Activated CD4-positive, alpha-beta T cell treated with anti-CD3 and anti-CD28 coated beads for 1 hour (primary cell): ENCODE measurements around the gene ZNF346.

Source experiments
- DNase-seq: peaks from one replicate; pipeline ENCODE4 v3.0.0-alpha.2; 2020

Gene ZNF346

DNA sequence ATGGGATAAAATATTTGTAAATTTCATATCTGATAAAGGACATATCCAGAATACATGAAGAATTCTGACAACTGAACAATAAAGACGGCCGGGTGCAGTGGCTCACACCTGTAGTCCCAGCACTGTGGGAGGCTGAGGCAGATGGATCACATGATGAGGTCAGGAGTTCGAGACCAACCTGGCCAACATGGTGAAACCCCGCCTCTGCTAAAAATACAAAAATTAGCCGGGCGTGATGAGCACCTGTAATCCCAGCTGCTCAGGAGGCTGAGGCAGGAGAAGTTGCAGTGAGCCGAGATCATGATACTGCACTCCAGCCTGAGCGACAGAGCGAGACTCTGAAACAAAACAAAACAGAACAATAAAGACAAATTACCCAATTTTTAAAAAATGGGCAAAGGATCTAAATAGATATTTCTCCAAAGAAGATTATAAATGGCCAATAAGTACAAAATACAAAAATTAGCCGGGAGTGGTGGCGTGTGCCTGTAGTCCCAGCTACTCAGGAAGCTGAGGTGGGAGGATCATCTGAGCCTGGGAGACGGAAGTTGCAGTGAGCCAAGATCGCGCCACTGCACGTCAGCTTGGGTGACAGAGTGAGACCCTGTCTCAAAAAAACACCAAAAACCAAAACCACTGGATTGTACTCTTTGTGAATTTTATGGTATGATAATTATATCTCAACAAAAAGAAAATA is 101.4 kb downstream of the ZNF346 start:
- DNase-seq: no peak

DNA sequence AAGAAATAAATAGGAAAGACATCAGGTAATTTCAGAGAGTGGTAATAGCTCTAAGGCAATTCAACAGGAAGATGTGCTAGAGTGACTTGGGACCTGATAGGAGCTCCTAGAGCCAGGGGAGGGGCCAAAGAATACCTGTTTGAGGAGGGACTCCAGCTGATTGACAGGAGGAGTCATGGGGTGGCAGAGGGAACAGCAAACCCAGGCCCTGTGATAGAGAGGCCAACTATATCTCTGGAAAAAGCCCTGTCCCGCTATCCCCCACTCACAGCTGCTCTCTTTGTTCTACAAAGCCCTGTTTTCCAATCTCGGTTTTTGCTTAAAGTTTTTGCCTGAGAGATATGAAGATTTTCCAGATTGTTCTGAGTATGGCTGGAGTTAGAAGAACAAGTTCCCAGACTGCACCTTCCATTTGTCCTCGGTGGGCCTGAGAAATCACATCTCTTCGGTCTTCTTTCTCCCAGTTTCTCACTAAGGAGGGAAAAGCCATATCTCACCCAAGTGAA is 102.0 kb downstream of the ZNF346 start:
- no peak for DNase-seq

DNA sequence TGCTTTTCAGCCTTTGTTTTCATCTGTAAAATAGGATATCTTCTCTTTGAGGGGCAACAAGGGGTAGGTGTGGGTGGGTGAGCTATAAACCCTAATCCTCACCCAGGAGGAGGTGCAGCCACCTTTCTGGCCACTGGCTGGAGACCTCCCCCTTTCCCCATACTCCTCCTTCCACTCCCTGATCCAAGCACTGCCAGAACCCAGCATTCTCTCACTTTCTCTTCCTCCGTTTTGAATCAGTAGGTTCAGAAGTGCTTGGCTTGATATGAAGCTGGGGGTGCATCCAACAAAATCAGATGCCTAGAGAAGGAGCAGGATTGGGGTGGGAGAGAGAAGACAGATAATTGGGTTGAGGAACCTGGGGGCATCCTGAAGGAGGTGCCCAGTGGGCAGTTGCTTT is 104.3 kb downstream of the ZNF346 start:
- no peak for DNase-seq

DNA sequence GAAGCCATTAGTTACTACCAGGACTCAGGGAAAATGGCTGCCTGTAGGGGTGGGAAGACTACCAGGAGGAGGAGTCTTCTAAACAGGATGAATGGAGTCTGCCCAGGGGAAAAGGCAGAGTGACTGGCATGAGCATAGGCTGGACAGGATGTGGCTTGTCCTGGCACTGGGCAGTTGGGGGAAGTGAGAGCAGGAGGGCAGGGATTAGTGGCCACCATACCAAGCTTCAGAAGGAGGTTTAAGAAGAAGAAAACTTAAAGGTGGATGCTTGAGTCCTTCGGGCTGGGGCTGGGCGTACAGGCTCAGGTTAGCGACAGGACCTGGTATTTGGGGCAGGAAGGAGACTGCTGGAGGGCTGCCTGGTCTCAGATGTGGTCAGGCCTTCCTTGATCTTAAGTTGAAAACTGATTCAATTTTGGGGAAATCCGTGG is 106.1 kb downstream of the ZNF346 start:
- no peak for DNase-seq

DNA sequence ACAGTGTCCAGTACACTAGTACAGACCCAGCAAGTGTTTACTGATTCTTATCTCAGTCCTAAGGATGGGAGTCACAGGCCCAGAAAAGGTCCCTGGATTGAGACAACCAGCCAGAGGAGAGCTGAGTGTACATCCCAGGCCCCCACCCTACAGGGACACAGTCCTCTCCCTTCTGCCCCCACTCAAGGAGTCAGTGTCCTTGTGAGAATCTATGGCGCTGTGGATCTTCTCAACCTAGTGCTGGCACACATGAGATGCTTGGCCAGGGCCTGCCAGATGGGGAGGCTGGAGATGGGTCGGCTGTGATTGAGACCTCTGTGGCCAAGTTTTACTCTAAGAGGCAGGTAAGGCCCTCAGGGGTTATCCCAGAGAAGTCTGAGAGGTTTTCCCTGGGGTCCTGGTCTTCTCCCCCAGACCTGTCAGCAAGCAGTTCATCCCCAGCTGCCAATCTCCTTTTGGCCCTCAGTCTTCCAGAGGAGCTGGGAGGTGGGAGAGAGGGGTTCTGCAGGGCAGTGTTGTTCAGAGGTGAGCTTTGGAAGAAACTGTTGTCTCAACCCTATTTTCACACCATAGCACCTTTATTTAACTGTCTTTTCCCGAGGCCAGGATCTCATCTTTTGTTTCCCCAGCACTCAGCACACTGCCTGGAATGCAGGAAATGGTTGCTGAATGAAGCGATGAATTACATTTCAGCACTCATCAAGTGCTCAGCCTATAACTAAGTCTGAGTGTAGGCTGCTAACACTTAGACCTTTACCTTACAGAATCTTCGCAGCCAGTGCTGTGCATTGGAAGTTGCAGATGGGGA is 107.9 kb downstream of the ZNF346 start:
- no peak for DNase-seq
